Spleen (tissue), 11 donors: ENCODE results near the gene COTL1. TPM values are rescaled to one million over a fixed set of nuclear protein-coding genes. Genes with fewer than 3 reads are reported as not detected.

Experiments
- DNase-seq: peaks from one replicate; pipeline ENCODE4 v3.0.0-alpha.2; 2020
- H3K27ac ChIP-seq, 8 donors: fragments of 200-600 bp; sonication (generic) in 7 of 8; 1 replicate in 4 of 8; 2 replicates in 4 of 8; pipeline versions ENCODE4 v1.5.0 to v1.8.0; 2016 to 2021; ENCODE audit warnings: inconsistent platforms in 4 of 8, mild to moderate bottlenecking in 4 of 8, moderate library complexity in 1 of 8
- H3K27me3 ChIP-seq, 7 donors: fragments of 200-600 bp; sonication (generic) in 6 of 7; replicated peaks in 1 of 7; 1 replicate in 4 of 7; 2 replicates in 3 of 7; pipeline versions ENCODE4 v1.5.0 to v1.8.0; 2016 to 2021; ENCODE audit warnings: inconsistent platforms in 3 of 7, mild to moderate bottlenecking in 1 of 7
- H3K36me3 ChIP-seq, 6 donors: fragments of 200-600 bp; sonication (generic) in 5 of 6; 1 replicate in 4 of 6; 2 replicates in 2 of 6; pipeline versions ENCODE4 v1.5.0 to v1.8.0; 2016 to 2021; ENCODE audit warnings: inconsistent platforms in 2 of 6
- H3K4me1 ChIP-seq, 6 donors: fragments of 200-600 bp; sonication (generic) in 5 of 6; 1 replicate in 3 of 6; 2 replicates in 3 of 6; pipeline versions ENCODE4 v1.5.0 to v1.8.0; 2016 to 2021; ENCODE audit warnings: inconsistent platforms in 3 of 6
- H3K4me3 ChIP-seq, 8 donors: fragments of 200-600 bp; sonication (generic) in 7 of 8; 1 replicate in 4 of 8; 2 replicates in 4 of 8; pipeline versions ENCODE4 v1.5.0 to v1.8.0; 2016 to 2021; ENCODE audit warnings: inconsistent platforms in 4 of 8, mild to moderate bottlenecking in 4 of 8, moderate library complexity in 2 of 8
- H3K9me3 ChIP-seq, 8 donors: fragments of 200-600 bp; sonication (generic) in 7 of 8; 1 replicate in 4 of 8; 2 replicates in 4 of 8; pipeline versions ENCODE4 v1.5.0 to v1.8.0; 2016 to 2021; ENCODE audit warnings: inconsistent platforms in 4 of 8
- CTCF ChIP-seq, 11 experiments: fragments of 200-600 bp in 7 of 11; fragments of 450-650 bp in 4 of 11; sonication (generic) in 4 of 11; IDR thresholded peaks in 8 of 11; conservative IDR thresholded peaks in 3 of 11; 1 replicate in 7 of 11; 2 replicates in 4 of 11; pipeline versions ENCODE4 v1.4.0 to v1.8.0; 2016 to 2021; ENCODE audit warnings: antibody characterized with exemption in 11 of 11, inconsistent platforms in 4 of 11, mild to moderate bottlenecking in 1 of 11
- POLR2A ChIP-seq, 3 donors: fragments of 450-650 bp; IDR thresholded peaks; one replicate each; pipeline ENCODE4 v1.5.1; 2017; ENCODE audit warnings: antibody characterized with exemption in 3 of 3, mild to moderate bottlenecking in 1 of 3
- POLR2AphosphoS5 ChIP-seq, 3 donors: sonication (generic); formaldehyde crosslinking; IDR thresholded peaks; one replicate each; pipeline ENCODE4 v1.5.1; 2017; ENCODE audit warnings: antibody characterized with exemption in 3 of 3
- WGBS, 5 donors: extraction: QIAGEN DNeasy Blood & Tissue Kit in 3 of 5; methylation state at CpG; one replicate each; pipeline versions ENCODE4 v1.1.5 to v1.1.7; 2013 to 2018; 5-methylcytosine and 5-hydroxymethylcytosine counted together
- intact Hi-C: fragments of 100-400 bp; cut with DNase I; formaldehyde crosslinking; loops from one replicate; pipeline ENCODE4 v1.15.0; 2023; ENCODE audit warnings: low total_unique reads
- polyA plus RNA-seq, 3 donors: library from polyadenylated mRNA; stranded (reverse); fragments of 200-250 nt; gene quantifications; one replicate each; pipeline ENCODE4 v1.2.1, GENCODE V29; 2013
- total RNA-seq, 7 donors: library from RNA; depleted of rRNA in 3 of 7; stranded (reverse); fragments of >200 nt in 3 of 7; fragmentation: NEBNext Ultra II Directional in 4 of 7; extraction: Animal tissue kit (Norgen Biotek cat#: 25700) in 4 of 7; gene quantifications; one replicate each; pipeline versions ENCODE4 v1.1.0 to v1.2.1, GENCODE V29; 2016 to 2021
- donor health status: healthy with polysubstance abuse.
- donor health status: DM: no; HTN: no; CAD: no; lungs with moderate emphysema.
- donor health status: DM: no; HTN: no; CAD: no.
- donor health status: Bipolar disorder and iron deficiency.
- donor health status: healthy.
- donor health status: DM: no; HTN: no; CAD: no.
- donor health status: DM: yes; HTN: yes; CAD: no.

COTL1 gene
- total and polyA plus RNA-seq, 10 donors = 284 to 655 (median 397) TPM

GRCh38 chr16:84607061-84607460 is 10.8 kb downstream of the COTL1 start:
- H3K9me3 ChIP-seq = peaks cover 0 to 12% (median 3%) of the 10 kb centered on the region in 8 donors
- intact Hi-C loops = no loop called here
- peak overlapping the region; percentile 77 to 95 (median 89) for H3K27ac ChIP-seq
- TF ChIP-seq CTCF (IDR thresholded peaks at IDR 0.05 in 8 of 11, conservative IDR thresholded peaks at IDR 0.05 in 3 of 11) = no peak
- WGBS, 5 donors = 90 to 95% (median 95%) methylated on average over 13 of the region's 13 CpGs
- H3K36me3 ChIP-seq = peaks cover 0 to 62% (median 3%) of the 10 kb centered on the region in 6 donors
- H3K27me3 ChIP-seq = no peaks in the 10 kb centered on the region
- H3K4me3 ChIP-seq = peak overlapping the region in 1 of 8 donors; percentile 52
- H3K4me1 ChIP-seq = peaks cover 85 to 100% (median 99%) of the 10 kb centered on the region in 6 donors
- DNase-seq = peak; percentile 47

GRCh38 chr16:84606081-84606875 is 11.6 kb downstream of the COTL1 start:
- peaks cover 85 to 100% (median 99%) of the 10 kb centered on the region in 6 donors for H3K4me1 ChIP-seq
- H3K4me3 ChIP-seq = peak overlapping the region in 1 of 8 donors; percentile 52
- WGBS, 5 donors = 61 to 78% (median 71%) methylated on average over 11 to 14 of the region's 14 CpGs
- DNase-seq = no peak
- intact Hi-C loops = no loop called here
- peak overlapping the region; percentile 49 to 95 (median 89) for H3K27ac ChIP-seq
- peaks cover 0 to 54% (median 3%) of the 10 kb centered on the region in 6 donors for H3K36me3 ChIP-seq
- TF ChIP-seq POLR2A (IDR thresholded peaks at IDR 0.05) (no peak), POLR2AphosphoS5 (IDR thresholded peaks at IDR 0.05) (peak in 2 of 3 donors; percentile 40 to 43)
- no peaks in the 10 kb centered on the region for H3K27me3 ChIP-seq
- H3K9me3 ChIP-seq = peaks cover 0 to 12% (median 3%) of the 10 kb centered on the region in 8 donors

- TF ChIP-seq POLR2A (IDR thresholded peaks at IDR 0.05) (no peak), CTCF (IDR thresholded peaks at IDR 0.05 in 8 of 11, conservative IDR thresholded peaks at IDR 0.05 in 3 of 11) (no peak)
- intact Hi-C loops = no loop called here
- Histone ChIP-seq H3K27me3 (no peaks in the 10 kb centered on the region), H3K4me1 (peaks cover 85 to 100% (median 99%) of the 10 kb centered on the region in 6 donors), H3K27ac (peak overlapping the region in 7 of 8 donors; percentile 22 to 95 (median 93)), H3K9me3 (peaks cover 0 to 11% (median 3%) of the 10 kb centered on the region in 8 donors), H3K36me3 (peaks cover 0 to 45% (median 3%) of the 10 kb centered on the region in 6 donors), H3K4me3 (no peak overlapping the region)
- 83 to 87% (median 84%) methylated on average over 6 of the region's 6 CpGs for WGBS, 5 donors
- no peak for DNase-seq
Observed at GRCh38 chr16:84605339-84605848, 12.5 kb downstream of the COTL1 start.

GRCh38 chr16:84604477-84605013 is 13.3 kb downstream of the COTL1 start:
- WGBS, 5 donors = 53 to 78% (median 76%) methylated on average over 9 of the region's 9 CpGs
- Histone ChIP-seq H3K4me1 (peaks cover 85 to 100% (median 99%) of the 10 kb centered on the region in 6 donors), H3K27me3 (no peaks in the 10 kb centered on the region), H3K4me3 (peak overlapping the region in 1 of 8 donors; percentile 7), H3K27ac (peak overlapping the region in 7 of 8 donors; percentile 22 to 95 (median 93)), H3K36me3 (peaks cover 0 to 39% (median 0%) of the 10 kb centered on the region in 6 donors), H3K9me3 (peaks cover 0 to 6% (median 0%) of the 10 kb centered on the region in 8 donors)
- intact Hi-C loops = no loop called here
- no peak for DNase-seq
- TF ChIP-seq CTCF (IDR thresholded peaks at IDR 0.05 in 8 of 11, conservative IDR thresholded peaks at IDR 0.05 in 3 of 11) = no peak
- peak in 1 of 3 donors; percentile 8 for TF ChIP-seq POLR2AphosphoS5 (IDR thresholded peaks at IDR 0.05)
